PC-3 (cell line): Measurements from ENCODE around the gene CAV1.

ENCODE experiments used
- EZH2 ChIP-seq: fragments of 300-600 bp; sonication (generic); IDR thresholded peaks from one replicate; pipeline ENCODE4 v1.6.1; 2017; ENCODE audit warnings: antibody characterized with exemption, mild to moderate bottlenecking, low read length; ENCODE audit not compliant: unreplicated experiment
- EZH2phosphoT487 ChIP-seq: fragments of 300-600 bp; sonication (generic); IDR thresholded peaks from 2 replicates; pipeline ENCODE4 v1.6.1; 2018; ENCODE audit warnings: mild to moderate bottlenecking, antibody characterized with exemption, low read length, borderline replicate concordance
- TF ChIP-seq, protein P1 (sequence below): fragments of 300-600 bp; sonication (generic); conservative IDR thresholded peaks from 2 replicates; pipeline ENCODE4 v1.5.1; 2017; ENCODE audit warnings: antibody characterized with exemption, low read depth, mild to moderate bottlenecking, low read length

- TF ChIP-seq, protein P1, sequence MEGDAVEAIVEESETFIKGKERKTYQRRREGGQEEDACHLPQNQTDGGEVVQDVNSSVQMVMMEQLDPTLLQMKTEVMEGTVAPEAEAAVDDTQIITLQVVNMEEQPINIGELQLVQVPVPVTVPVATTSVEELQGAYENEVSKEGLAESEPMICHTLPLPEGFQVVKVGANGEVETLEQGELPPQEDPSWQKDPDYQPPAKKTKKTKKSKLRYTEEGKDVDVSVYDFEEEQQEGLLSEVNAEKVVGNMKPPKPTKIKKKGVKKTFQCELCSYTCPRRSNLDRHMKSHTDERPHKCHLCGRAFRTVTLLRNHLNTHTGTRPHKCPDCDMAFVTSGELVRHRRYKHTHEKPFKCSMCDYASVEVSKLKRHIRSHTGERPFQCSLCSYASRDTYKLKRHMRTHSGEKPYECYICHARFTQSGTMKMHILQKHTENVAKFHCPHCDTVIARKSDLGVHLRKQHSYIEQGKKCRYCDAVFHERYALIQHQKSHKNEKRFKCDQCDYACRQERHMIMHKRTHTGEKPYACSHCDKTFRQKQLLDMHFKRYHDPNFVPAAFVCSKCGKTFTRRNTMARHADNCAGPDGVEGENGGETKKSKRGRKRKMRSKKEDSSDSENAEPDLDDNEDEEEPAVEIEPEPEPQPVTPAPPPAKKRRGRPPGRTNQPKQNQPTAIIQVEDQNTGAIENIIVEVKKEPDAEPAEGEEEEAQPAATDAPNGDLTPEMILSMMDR: no peak
- TF ChIP-seq EZH2 (no peak), EZH2phosphoT487 (no peak)
Measured at GRCh38 chr7:116524221-116524608, 621 bp upstream of the CAV1 start.
